ENCODE results near the gene REV3L. TPM values are rescaled to one million over a fixed set of nuclear protein-coding genes. Genes with fewer than 3 reads are reported as not detected.
"Not testable (repeated sequence)": the region's sequence is repeated elsewhere in the genome, so short reads cannot be mapped to it uniquely, and the experiment has no call there.

REV3L gene
- total RNA-seq, 5 donors from 2014 or later (not counting 1 experiment from before 2014, with no cell fraction given) = 18.0 to 27.6 (median 22.1) TPM

DNA sequence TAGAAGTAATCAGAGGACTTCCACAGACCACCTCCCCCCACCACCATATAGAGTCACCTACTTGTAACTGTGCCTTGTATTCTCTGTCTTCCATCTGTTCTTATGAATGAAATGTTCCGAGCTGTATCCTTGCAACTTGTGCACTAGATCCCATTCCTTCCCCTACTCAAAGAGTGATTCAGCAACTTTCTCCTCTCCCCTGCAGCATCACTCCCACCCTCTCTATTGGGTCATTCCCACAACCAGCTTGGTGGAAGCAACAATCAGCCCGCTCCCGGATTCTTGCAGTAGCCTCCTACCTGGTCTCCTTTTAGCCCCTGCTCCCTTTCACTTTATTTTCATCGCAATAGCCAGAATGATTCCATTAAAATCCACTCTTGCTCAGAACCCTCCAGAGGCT, 34.9 kb upstream of the REV3L start:
- H3K27ac ChIP-seq (ENCODE audit: low read length) = no peak overlapping the region
- Mint-ChIP-seq H3K27me3 (no peaks in the 10 kb centered on the region), H3K4me3 (no peak overlapping the region), H3K27ac (no peak overlapping the region), H3K36me3 (peaks cover 3% of the 10 kb centered on the region), H3K9me3 (no peaks in the 10 kb centered on the region), H3K4me1 (peaks cover 10 to 19% (median 15%) of the 10 kb centered on the region in 3 donors)
- CTCF ChIA-PET = interaction anchor here (0.7 to 1.0 kb wide), 2 partner anchors 13 to 22 kb away, joined by 3 to 4 read pairs; no protein-coding TSS in a partner anchor
- H3K4me1 ChIP-seq (ENCODE audit: control insufficient read depth in 1 of 2, extremely low read depth in 1 of 2, insufficient read depth in 2 of 2, low read length in 2 of 2) = peaks cover 4 to 9% of the 10 kb centered on the region in 2 experiments
- WGBS (ENCODE audit: insufficient coverage) = 100% methylated on average over 4 of the region's 4 CpGs
- H3K4me3 ChIP-seq (ENCODE audit: control insufficient read depth in 1 of 2, extremely low read depth in 1 of 2, low read length in 1 of 2) = no peak overlapping the region
- H3K9me3 ChIP-seq = no peaks in the 10 kb centered on the region
- ATAC-seq (replicated peaks in 1 of 4) (no peak), DNase-seq (no peak)
- H3K36me3 ChIP-seq (ENCODE audit: control insufficient read depth in 2 of 2, extremely low read depth in 1 of 2, insufficient read depth in 1 of 2, low read length in 1 of 2) = no peaks in the 10 kb centered on the region
- no peaks in the 10 kb centered on the region for H3K27me3 ChIP-seq (replicated peaks in 1 of 2; ENCODE audit: control insufficient read depth in 2 of 2, extremely low read depth in 1 of 2, insufficient read depth in 2 of 2, low read length in 1 of 2)
- POLR2A ChIA-PET = interaction anchor here (0.9 to 1.1 kb wide), 2 partner anchors 9 to 33 kb away, joined by 3 read pairs; no protein-coding TSS in a partner anchor

DNA sequence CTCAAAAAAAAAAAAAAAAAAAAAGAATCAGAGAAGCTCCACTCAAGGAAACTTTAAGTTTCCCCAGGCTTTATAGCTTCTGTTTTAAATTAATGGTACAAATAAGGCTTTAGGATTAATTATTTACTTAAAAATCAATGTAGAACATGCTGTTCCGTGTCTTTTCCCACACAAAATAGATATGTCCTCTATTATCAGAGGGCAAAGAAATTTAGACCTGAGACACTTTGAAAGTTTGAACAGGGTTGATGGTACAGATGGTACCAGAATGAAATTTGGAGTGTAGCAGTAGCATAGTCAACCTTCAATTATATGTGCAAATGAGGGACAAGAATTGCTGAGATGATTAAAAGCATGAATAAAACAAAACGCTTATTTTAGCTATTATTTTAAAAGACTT, 32.2 kb upstream of the REV3L start:
- ChIA-PET CTCF (no interaction called here), POLR2A (interaction anchor here in 1 of 2 donors (0.7 kb wide), 1 partner anchor 571 kb away, joined by 3 read pairs; no protein-coding TSS in a partner anchor)
- H3K4me1 ChIP-seq (ENCODE audit: control insufficient read depth in 1 of 2, extremely low read depth in 1 of 2, insufficient read depth in 2 of 2, low read length in 2 of 2) = no peaks in the 10 kb centered on the region
- ATAC-seq (replicated peaks in 1 of 4) (no peak), DNase-seq (no peak)
- H3K4me1 Mint-ChIP-seq = peaks cover 0 to 7% (median 0%) of the 10 kb centered on the region in 3 donors
- no peak overlapping the region for H3K4me3 Mint-ChIP-seq
- no peak overlapping the region for H3K27ac Mint-ChIP-seq
- peaks cover 3% of the 10 kb centered on the region for H3K36me3 Mint-ChIP-seq
- no peaks in the 10 kb centered on the region for H3K9me3 ChIP-seq
- WGBS (ENCODE audit: insufficient coverage) = no CpG with 5 or more reads among the region's 2 CpGs
- H3K27ac ChIP-seq (ENCODE audit: low read length) = no peak overlapping the region
- H3K4me3 ChIP-seq (ENCODE audit: control insufficient read depth in 1 of 2, extremely low read depth in 1 of 2, low read length in 1 of 2) = no peak overlapping the region
- no peaks in the 10 kb centered on the region for H3K9me3 Mint-ChIP-seq
- no peaks in the 10 kb centered on the region for H3K27me3 ChIP-seq (replicated peaks in 1 of 2; ENCODE audit: control insufficient read depth in 2 of 2, extremely low read depth in 1 of 2, insufficient read depth in 2 of 2, low read length in 1 of 2)
- no peaks in the 10 kb centered on the region for H3K36me3 ChIP-seq (ENCODE audit: control insufficient read depth in 2 of 2, extremely low read depth in 1 of 2, insufficient read depth in 1 of 2, low read length in 1 of 2)
- no peaks in the 10 kb centered on the region for H3K27me3 Mint-ChIP-seq

DNA sequence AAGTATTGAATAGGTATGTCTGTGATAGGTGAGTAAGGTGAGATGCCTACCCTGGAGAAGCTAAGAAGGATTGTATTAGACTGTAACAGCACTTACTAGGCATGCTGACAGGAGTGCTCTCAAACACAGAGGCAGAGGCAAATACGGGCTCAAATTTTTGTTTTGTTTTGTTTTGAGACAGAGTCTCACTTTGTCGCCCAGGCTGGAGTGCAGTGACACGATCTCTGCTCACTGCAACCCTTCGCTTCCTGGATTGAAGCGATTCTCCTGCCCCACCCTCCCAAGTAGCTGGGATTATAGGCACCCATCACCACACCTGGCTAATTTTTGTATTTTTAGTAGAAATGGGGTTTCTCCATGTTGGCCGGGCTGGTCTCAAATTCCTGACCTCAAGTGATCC, 31.5 kb upstream of the REV3L start:
- H3K4me1 Mint-ChIP-seq; H3K9me3 ChIP-seq; H3K4me3 Mint-ChIP-seq; H3K27ac Mint-ChIP-seq; DNase-seq; H3K36me3 Mint-ChIP-seq; H3K27me3 Mint-ChIP-seq; H3K27ac ChIP-seq (ENCODE audit: low read length); H3K4me1 ChIP-seq (ENCODE audit: control insufficient read depth in 1 of 2, extremely low read depth in 1 of 2, insufficient read depth in 2 of 2, low read length in 2 of 2); H3K27me3 ChIP-seq (replicated peaks in 1 of 2; ENCODE audit: control insufficient read depth in 2 of 2, extremely low read depth in 1 of 2, insufficient read depth in 2 of 2, low read length in 1 of 2); H3K4me3 ChIP-seq (ENCODE audit: control insufficient read depth in 1 of 2, extremely low read depth in 1 of 2, low read length in 1 of 2); ATAC-seq (replicated peaks in 1 of 4); H3K36me3 ChIP-seq (ENCODE audit: control insufficient read depth in 2 of 2, extremely low read depth in 1 of 2, insufficient read depth in 1 of 2, low read length in 1 of 2); H3K9me3 Mint-ChIP-seq; CTCF ChIA-PET: not testable (repeated sequence)
- POLR2A ChIA-PET = interaction anchor here (0.6 to 0.7 kb wide), 2 partner anchors 571 to 756 kb away, joined by 3 read pairs; no protein-coding TSS in a partner anchor
- WGBS (ENCODE audit: insufficient coverage) = 97% methylated on average over 4 of the region's 6 CpGs

- POLR2A ChIA-PET; H3K27ac Mint-ChIP-seq; H3K4me3 ChIP-seq (ENCODE audit: control insufficient read depth in 1 of 2, extremely low read depth in 1 of 2, low read length in 1 of 2); ATAC-seq (replicated peaks in 1 of 4); H3K27me3 ChIP-seq (replicated peaks in 1 of 2; ENCODE audit: control insufficient read depth in 2 of 2, extremely low read depth in 1 of 2, insufficient read depth in 2 of 2, low read length in 1 of 2); CTCF ChIA-PET; H3K27me3 Mint-ChIP-seq; H3K4me3 Mint-ChIP-seq; H3K9me3 ChIP-seq; H3K36me3 ChIP-seq (ENCODE audit: control insufficient read depth in 2 of 2, extremely low read depth in 1 of 2, insufficient read depth in 1 of 2, low read length in 1 of 2); H3K27ac ChIP-seq (ENCODE audit: low read length); DNase-seq; H3K9me3 Mint-ChIP-seq; H3K4me1 ChIP-seq (ENCODE audit: control insufficient read depth in 1 of 2, extremely low read depth in 1 of 2, insufficient read depth in 2 of 2, low read length in 2 of 2): not testable (repeated sequence)
- WGBS (ENCODE audit: insufficient coverage) = 96% methylated on average over 4 of the region's 5 CpGs
- H3K4me1 Mint-ChIP-seq = peaks cover 7 to 12% (median 9%) of the 10 kb centered on the region in 3 donors
- H3K36me3 Mint-ChIP-seq = peaks cover 13% of the 10 kb centered on the region
Measured at GRCh38 chr6:111507219-111507618, 24.2 kb upstream of the REV3L start.

DNA sequence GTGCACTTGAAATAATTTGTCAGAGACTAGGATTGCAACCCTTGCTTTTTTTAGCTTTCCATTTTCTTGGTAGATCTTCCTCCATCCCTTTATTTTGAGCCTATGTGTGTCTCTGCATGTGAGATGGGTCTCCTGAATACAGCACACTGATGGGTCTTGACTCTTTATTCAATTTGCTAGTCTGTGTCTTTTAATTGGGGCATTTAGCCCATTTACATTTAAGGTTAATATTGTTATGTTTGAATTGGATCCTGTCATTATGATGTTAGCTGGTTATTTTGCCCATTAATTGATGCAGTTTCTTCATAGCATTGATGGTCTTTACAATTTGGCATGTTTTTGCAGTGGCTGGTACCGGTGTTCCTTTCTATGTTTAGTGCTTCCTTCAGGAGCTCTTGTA, 22.5 kb upstream of the REV3L start:
- H3K27ac Mint-ChIP-seq; CTCF ChIA-PET; H3K27ac ChIP-seq (ENCODE audit: low read length); H3K9me3 Mint-ChIP-seq; H3K36me3 ChIP-seq (ENCODE audit: control insufficient read depth in 2 of 2, extremely low read depth in 1 of 2, insufficient read depth in 1 of 2, low read length in 1 of 2); H3K27me3 ChIP-seq (replicated peaks in 1 of 2; ENCODE audit: control insufficient read depth in 2 of 2, extremely low read depth in 1 of 2, insufficient read depth in 2 of 2, low read length in 1 of 2); H3K4me3 ChIP-seq (ENCODE audit: control insufficient read depth in 1 of 2, extremely low read depth in 1 of 2, low read length in 1 of 2); DNase-seq; POLR2A ChIA-PET; H3K4me3 Mint-ChIP-seq; H3K27me3 Mint-ChIP-seq; ATAC-seq (replicated peaks in 1 of 4); H3K4me1 ChIP-seq (ENCODE audit: control insufficient read depth in 1 of 2, extremely low read depth in 1 of 2, insufficient read depth in 2 of 2, low read length in 2 of 2); H3K9me3 ChIP-seq: not testable (repeated sequence)
- Mint-ChIP-seq H3K36me3 (peaks cover 17% of the 10 kb centered on the region), H3K4me1 (peaks cover 7 to 12% (median 11%) of the 10 kb centered on the region in 3 donors)
- WGBS (ENCODE audit: insufficient coverage) = no CpG with 5 or more reads among the region's 1 CpG

GRCh38 chr6:111503660-111504059, 20.6 kb upstream of the REV3L start:
- H3K27ac Mint-ChIP-seq = no peak overlapping the region
- CTCF ChIA-PET = interaction anchor here in 1 of 2 donors (0.6 kb wide), 1 partner anchor 239 kb away, joined by 5 read pairs; no protein-coding TSS in a partner anchor

GRCh38 chr6:111503194-111503593, 20.2 kb upstream of the REV3L start:
- H3K9me3 ChIP-seq = no peaks in the 10 kb centered on the region
- ATAC-seq (replicated peaks in 1 of 4) (no peak), DNase-seq (no peak)
- Mint-ChIP-seq H3K36me3 (peaks cover 23% of the 10 kb centered on the region), H3K27me3 (no peaks in the 10 kb centered on the region), H3K27ac (no peak overlapping the region), H3K9me3 (peaks cover 0 to 3% (median 0%) of the 10 kb centered on the region in 3 donors), H3K4me3 (no peak overlapping the region), H3K4me1 (peaks cover 12 to 19% (median 13%) of the 10 kb centered on the region in 3 donors)
- ChIA-PET POLR2A (no interaction called here), CTCF (no interaction called here)
- H3K27me3 ChIP-seq (replicated peaks in 1 of 2; ENCODE audit: control insufficient read depth in 2 of 2, extremely low read depth in 1 of 2, insufficient read depth in 2 of 2, low read length in 1 of 2) = no peaks in the 10 kb centered on the region
- H3K27ac ChIP-seq (ENCODE audit: low read length) = no peak overlapping the region
- H3K36me3 ChIP-seq (ENCODE audit: control insufficient read depth in 2 of 2, extremely low read depth in 1 of 2, insufficient read depth in 1 of 2, low read length in 1 of 2) = no peaks in the 10 kb centered on the region
- no peak overlapping the region for H3K4me3 ChIP-seq (ENCODE audit: control insufficient read depth in 1 of 2, extremely low read depth in 1 of 2, low read length in 1 of 2)
- WGBS (ENCODE audit: insufficient coverage) = 100% methylated on average over 1 of the region's 1 CpG
- no peaks in the 10 kb centered on the region for H3K4me1 ChIP-seq (ENCODE audit: control insufficient read depth in 1 of 2, extremely low read depth in 1 of 2, insufficient read depth in 2 of 2, low read length in 2 of 2)

More at GRCh38 chr6:111503660-111504059, 20.6 kb upstream of the REV3L start:
- peaks cover 12 to 16% (median 13%) of the 10 kb centered on the region in 3 donors for H3K4me1 Mint-ChIP-seq
- POLR2A ChIA-PET = no interaction called here
- no peaks in the 10 kb centered on the region for H3K9me3 ChIP-seq
- H3K4me1 ChIP-seq (ENCODE audit: control insufficient read depth in 1 of 2, extremely low read depth in 1 of 2, insufficient read depth in 2 of 2, low read length in 2 of 2) = no peaks in the 10 kb centered on the region
- H3K9me3 Mint-ChIP-seq = peaks cover 0 to 3% (median 0%) of the 10 kb centered on the region in 3 donors
- no peaks in the 10 kb centered on the region for H3K27me3 ChIP-seq (replicated peaks in 1 of 2; ENCODE audit: control insufficient read depth in 2 of 2, extremely low read depth in 1 of 2, insufficient read depth in 2 of 2, low read length in 1 of 2)
- no peak overlapping the region for H3K4me3 Mint-ChIP-seq
- DNase-seq (no peak), ATAC-seq (replicated peaks in 1 of 4) (no peak)
- no peaks in the 10 kb centered on the region for H3K27me3 Mint-ChIP-seq
- H3K4me3 ChIP-seq (ENCODE audit: control insufficient read depth in 1 of 2, extremely low read depth in 1 of 2, low read length in 1 of 2) = no peak overlapping the region
- no CpG with 5 or more reads among the region's 2 CpGs for WGBS (ENCODE audit: insufficient coverage)
- H3K27ac ChIP-seq (ENCODE audit: low read length) = no peak overlapping the region
- H3K36me3 ChIP-seq (ENCODE audit: control insufficient read depth in 2 of 2, extremely low read depth in 1 of 2, insufficient read depth in 1 of 2, low read length in 1 of 2) = no peaks in the 10 kb centered on the region
- peaks cover 22% of the 10 kb centered on the region for H3K36me3 Mint-ChIP-seq

Data from T-cell (primary cell).